NCI-H2171 (cell line): Measurements from ENCODE around the gene IGF2BP3.

Source experiments
- DNase-seq: peaks from one replicate; lab custom pipeline; 2025; lab: John Stamatoyannopoulos, UW

Gene IGF2BP3

GRCh38 chr7:23294549-23295400 is 175.5 kb downstream of the IGF2BP3 start:
- DNase-seq = no peak

- DNase-seq = no peak
Measured at GRCh38 chr7:23293500-23294073, 176.7 kb downstream of the IGF2BP3 start.

GRCh38 chr7:23292623-23293022 is 177.7 kb downstream of the IGF2BP3 start:
- DNase-seq = no peak

GRCh38 chr7:23291957-23292560 is 178.2 kb downstream of the IGF2BP3 start:
- no peak for DNase-seq

GRCh38 chr7:23290993-23291392 is 179.3 kb downstream of the IGF2BP3 start:
- DNase-seq = no peak

GRCh38 chr7:23287612-23288011 is 182.7 kb downstream of the IGF2BP3 start:
- DNase-seq = no peak

- no peak for DNase-seq
Measured at GRCh38 chr7:23285657-23286646, 184.3 kb downstream of the IGF2BP3 start.

GRCh38 chr7:23284871-23285270 is 185.4 kb downstream of the IGF2BP3 start:
- no peak for DNase-seq

- no peak for DNase-seq
Measured at GRCh38 chr7:23283086-23283485, 187.2 kb downstream of the IGF2BP3 start.

GRCh38 chr7:23279819-23280525 is 190.3 kb downstream of the IGF2BP3 start:
- DNase-seq = no peak

GRCh38 chr7:23277359-23277989 is 192.8 kb downstream of the IGF2BP3 start:
- DNase-seq = peak; percentile 24

- no peak for DNase-seq
Measured at GRCh38 chr7:23276947-23277346, 193.3 kb downstream of the IGF2BP3 start.

GRCh38 chr7:23276376-23276775 is 193.9 kb downstream of the IGF2BP3 start:
- no peak for DNase-seq

- DNase-seq = no peak
Measured at GRCh38 chr7:23275912-23276311, 194.4 kb downstream of the IGF2BP3 start.

- DNase-seq = peak; percentile 86
Measured at GRCh38 chr7:23273141-23273599, 197.1 kb downstream of the IGF2BP3 start.

GRCh38 chr7:23272275-23272674 is 198.0 kb downstream of the IGF2BP3 start:
- no peak for DNase-seq

- no peak for DNase-seq
Measured at GRCh38 chr7:23268746-23269145, 201.5 kb downstream of the IGF2BP3 start.

GRCh38 chr7:23268167-23268566 is 202.1 kb downstream of the IGF2BP3 start:
- no peak for DNase-seq

- no peak for DNase-seq
Measured at GRCh38 chr7:23267357-23267756, 202.9 kb downstream of the IGF2BP3 start.

- DNase-seq = no peak
Measured at GRCh38 chr7:23266918-23267317, 203.4 kb downstream of the IGF2BP3 start.
